CD4-positive, alpha-beta T cell treated with Interleukin-21 for 1 hour (primary cell): ENCODE measurements around the gene SFSWAP.
"Not testable (repeated sequence)": the region's sequence is repeated elsewhere in the genome, so short reads cannot be mapped to it uniquely, and the experiment has no call there.

Experiments
- DNase-seq: peaks from one replicate; pipeline ENCODE4 v3.0.0-alpha.2; 2020

SFSWAP gene

DNA sequence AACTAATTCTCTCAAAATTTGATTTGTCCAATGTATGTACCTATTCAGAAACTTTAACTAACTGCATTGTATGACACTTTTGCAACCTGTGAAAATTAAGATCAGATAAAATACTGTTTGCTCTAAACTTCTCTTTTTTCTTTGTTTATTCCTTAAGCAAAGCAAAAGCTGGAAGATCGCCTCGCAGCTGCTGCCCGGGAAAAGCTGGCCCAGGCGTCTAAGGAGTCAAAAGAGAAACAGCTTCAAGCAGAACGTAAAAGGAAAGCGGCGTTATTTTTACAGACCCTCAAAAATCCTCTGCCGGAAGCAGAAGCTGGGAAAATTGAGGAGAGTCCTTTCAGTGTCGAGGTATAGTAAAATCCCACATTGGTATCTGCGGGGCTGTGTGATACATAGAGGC lies 55.1 kb downstream of the SFSWAP start:
- DNase-seq = no peak

GRCh38 chr12:131766382-131767107 lies 55.7 kb downstream of the SFSWAP start:
- no peak for DNase-seq

DNA sequence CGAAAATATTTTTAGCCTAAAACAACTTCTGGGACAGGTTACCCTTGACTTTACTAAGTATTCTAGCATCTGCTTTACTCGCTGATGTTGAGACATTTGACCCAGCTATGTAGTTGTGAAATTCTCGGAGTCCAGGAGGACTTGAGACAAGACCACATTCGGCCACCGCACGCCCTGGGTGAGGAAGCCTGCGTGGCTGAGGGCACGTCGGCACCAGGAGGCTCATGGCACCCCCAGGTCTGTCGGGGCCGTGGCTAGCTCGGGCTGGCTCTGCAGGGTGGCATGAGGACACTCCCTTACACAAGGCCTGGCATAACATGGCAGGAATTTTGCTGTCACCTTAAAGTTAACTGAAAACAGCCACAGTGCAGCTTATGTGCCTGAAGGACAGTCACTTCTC lies 59.2 kb downstream of the SFSWAP start:
- DNase-seq = no peak

GRCh38 chr12:131771965-131772364 lies 61.1 kb downstream of the SFSWAP start:
- DNase-seq = no peak

DNA sequence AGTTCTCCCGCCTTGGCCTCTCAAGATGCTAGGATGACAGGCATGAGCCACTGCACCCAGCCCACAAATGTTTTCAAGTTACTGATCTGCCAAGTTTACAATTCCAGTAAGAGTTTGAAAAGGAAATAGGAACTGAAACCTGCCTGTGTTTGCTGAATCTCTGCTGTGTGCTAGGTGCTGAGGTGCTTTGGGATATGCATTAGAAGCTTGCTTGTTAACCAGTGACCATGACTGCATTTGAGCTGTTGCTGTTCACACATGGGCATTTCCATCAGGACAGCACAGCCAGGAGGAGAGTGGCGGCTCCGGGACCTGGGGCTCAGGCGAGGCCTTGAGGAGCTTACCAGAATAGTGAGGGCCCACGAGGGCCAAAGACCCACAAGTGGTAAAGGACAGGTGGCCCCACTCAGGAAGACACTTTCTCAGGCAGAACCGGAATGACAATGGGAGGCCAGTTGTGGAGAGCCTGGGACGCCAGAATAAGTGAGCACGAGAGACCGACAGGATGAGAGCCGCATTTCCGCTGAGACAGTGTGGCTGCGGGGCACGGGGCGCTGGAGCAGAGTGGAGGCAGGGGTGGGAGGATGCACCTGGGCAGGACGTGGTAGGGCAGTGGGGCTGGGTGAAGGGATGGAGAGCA lies 62.8 kb downstream of the SFSWAP start:
- DNase-seq = no peak

GRCh38 chr12:131774576-131775391 lies 63.9 kb downstream of the SFSWAP start:
- no peak for DNase-seq

DNA sequence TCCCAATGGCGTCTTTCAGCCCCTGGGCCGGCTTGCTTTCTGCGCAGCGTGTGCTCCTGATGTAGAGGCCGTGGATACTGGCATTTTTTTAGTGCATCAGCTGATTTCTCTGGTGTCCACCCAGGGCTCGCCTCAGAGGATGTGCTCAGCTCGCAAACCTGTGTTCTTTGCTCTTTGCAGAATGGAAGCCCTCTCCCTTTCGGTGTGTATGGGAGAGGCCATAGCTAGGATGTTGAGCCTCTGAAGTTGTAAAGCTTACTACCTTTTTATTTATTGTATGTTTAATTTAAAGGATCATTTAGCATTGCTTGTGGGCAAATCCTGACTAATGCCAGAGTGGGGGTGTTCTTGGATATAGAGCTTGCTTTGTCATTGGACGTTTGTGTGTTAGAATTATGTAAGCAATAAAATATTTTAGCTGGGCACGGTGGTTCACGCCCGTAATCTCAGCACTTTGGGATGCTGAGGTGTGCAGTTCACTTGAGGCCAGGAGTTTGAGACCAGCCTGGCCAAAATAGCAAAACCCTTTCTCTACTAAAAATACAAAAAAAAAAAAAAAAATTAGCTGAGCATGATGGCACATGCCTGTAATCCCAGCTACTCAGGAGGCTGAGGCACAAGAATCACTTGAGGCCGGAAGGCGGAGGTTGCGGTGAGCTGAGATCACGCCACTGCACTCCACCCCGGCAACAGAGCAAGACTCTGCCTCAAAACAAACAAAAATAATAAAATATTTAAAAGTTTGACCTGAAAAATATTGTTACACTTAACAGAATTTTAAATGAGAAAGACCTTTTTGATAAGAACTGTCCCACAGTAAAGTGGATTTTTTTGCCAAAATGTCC lies 64.7 kb downstream of the SFSWAP start:
- DNase-seq = no peak

GRCh38 chr12:131776237-131776889 lies 65.5 kb downstream of the SFSWAP start:
- DNase-seq = no peak

GRCh38 chr12:131777269-131777668 lies 66.4 kb downstream of the SFSWAP start:
- DNase-seq = not testable (repeated sequence)

GRCh38 chr12:131779027-131779426 lies 68.1 kb downstream of the SFSWAP start:
- no peak for DNase-seq

GRCh38 chr12:131782061-131782460 lies 71.2 kb downstream of the SFSWAP start:
- DNase-seq = no peak

DNA sequence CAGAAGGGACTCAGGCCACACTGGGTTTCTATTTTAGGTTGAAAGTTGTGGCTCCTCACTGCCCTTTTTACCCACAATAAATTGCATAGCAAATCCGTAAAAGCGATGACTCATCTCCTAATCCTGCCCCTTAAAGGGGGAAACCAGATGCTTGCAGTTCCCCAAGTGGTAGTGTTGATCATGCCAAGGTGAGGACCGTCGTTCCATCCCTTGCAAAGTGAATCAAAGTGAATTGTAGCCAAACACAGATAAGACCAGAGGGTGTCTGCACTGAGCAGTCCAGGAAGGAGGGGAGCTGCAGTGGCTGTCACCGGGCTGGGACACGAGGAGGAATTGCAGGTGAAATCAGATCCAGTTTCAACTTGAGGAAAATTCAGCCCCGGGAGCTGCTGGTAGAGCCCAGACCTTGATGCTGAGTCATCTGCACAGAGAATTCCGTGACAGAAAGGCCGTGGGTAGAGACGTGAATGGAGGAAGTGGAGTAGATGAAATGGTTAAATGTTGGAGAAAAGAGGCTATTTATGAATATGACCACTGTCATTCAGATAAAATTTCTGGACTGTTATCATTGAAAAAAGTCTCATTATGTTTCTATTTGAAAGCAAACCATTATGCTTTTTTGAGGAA lies 73.1 kb downstream of the SFSWAP start:
- DNase-seq = no peak

DNA sequence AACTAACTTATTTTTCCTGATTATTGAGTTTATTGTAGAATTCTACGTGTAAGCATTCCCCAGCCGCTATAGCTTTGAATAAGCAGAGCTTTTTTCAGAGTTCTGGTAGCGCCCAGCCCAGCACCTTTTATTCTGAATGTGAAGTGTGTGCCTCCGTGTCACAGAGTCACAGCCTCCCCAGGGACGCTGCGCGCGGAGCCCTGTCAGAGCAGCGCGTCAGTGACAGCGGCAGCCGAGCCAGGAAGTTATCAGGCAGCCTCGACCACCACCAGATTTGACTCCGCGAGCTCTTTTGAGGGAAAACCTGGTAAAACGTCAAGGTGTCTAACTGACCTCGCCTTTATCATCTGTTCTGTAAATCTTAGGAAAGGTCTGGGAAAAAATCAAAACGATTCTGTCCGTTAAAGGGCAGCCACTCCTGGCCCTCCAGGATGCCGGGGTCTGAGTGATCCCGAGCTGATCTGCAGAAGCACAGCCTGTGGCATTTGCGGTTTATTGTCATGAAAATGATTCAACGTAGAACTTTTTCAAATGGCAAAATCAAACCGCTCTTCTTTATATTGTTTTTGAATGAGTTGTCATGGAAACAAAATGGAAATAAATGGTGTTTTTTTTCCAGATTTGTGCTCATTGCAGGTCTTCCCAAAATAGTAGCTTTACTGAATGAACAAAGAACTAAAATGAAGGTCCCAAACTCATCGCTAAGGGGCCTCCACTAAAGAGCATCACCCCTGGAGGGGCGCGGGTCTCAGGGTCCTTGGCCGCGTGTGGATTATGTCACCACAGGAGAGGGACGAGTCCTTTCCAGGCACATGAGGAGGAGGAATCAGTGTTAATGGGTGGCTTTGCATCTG lies 74.2 kb downstream of the SFSWAP start:
- no peak for DNase-seq

DNA sequence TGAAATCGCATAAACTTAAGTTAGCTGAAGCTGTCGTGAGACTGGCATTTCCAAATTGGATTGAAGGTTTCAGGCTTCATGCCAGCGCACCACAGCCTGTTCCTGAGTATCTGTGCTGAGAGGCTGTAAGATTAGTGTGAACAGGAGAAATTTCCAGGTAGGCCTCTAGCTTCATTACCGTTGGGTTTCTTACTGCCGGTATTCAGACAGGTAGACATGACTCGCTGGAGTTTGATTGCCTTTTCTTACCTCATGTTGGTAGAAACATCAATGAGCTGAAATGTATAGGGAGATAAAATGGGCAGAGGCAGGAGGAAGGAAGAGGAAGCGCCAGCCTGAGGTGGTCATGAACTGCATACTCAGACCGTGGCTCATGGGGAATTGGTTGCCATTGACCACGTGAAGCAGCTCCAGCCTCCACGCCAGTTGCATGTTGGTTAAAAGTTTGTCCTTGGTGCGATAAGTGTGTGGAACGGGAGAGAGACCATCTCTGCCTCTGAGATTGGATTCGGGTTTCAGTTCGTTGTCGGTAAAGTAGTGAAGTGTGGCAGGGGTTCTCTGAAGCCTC lies 75.0 kb downstream of the SFSWAP start:
- DNase-seq = no peak

DNA sequence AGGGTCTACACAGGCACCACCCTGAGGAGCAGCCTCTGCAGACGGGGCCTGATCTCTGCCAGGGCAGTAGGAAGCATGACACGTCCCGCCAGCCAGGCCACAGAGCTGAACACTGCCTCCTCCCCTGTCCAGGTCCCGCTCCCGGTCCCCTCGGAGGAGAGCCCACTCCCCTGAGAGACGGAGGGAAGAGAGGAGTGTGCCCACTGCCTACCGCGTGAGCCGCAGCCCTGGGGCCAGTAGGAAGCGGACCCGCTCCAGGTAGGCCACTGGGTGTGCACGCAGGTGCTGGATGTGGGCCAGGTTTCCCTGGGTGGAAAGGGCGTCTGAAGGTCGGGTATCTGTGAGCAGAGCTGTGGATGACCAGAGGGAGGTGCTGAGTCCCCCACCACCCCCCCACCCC lies 75.4 kb downstream of the SFSWAP start:
- no peak for DNase-seq

DNA sequence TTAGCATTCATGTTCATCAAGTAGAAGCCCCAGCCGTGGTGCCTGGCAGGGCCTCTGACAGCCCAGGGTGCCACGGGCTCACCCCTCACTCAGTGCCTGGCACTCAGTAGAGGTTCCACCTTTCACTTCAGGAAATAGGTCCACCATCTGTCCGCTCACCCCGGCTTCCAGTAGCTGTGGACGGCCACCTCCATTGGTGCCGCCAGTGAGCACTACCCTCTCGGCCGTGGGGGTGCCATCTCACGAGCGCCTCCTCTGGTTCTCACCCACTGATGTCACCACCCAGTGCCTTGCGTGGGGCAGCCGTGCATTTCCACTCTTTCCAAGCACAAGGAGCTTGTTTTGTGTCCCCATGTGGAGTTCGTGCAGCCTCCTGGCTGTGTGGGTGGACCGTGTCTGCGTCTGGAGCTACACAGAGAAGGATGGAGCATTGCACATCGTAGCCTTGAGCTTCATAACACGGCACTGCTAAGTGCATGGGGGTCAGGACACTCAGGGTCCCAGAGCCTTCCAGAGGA lies 76.3 kb downstream of the SFSWAP start:
- DNase-seq = no peak

- DNase-seq = no peak
Observed at GRCh38 chr12:131788070-131788469, 77.2 kb downstream of the SFSWAP start.

DNA sequence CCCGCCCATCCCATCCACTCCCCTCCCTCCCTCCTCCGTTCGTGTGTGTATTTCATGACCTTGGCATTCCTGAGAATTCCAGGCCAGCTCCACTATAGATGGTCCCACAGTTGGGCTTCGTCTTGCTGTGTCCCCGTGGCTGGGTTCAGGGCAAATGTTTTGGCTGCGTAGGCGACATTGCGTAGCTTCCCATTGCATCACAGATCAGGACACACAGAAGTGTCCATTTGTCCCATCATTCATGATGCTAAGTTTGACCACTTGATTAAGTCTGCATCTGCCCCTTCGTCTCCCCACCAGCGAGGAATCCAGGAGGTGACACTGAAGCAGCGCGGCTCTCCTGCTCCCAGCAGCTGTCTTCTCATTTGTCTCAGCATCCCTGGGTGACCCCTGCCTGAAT lies 78.7 kb downstream of the SFSWAP start:
- no peak for DNase-seq

DNA sequence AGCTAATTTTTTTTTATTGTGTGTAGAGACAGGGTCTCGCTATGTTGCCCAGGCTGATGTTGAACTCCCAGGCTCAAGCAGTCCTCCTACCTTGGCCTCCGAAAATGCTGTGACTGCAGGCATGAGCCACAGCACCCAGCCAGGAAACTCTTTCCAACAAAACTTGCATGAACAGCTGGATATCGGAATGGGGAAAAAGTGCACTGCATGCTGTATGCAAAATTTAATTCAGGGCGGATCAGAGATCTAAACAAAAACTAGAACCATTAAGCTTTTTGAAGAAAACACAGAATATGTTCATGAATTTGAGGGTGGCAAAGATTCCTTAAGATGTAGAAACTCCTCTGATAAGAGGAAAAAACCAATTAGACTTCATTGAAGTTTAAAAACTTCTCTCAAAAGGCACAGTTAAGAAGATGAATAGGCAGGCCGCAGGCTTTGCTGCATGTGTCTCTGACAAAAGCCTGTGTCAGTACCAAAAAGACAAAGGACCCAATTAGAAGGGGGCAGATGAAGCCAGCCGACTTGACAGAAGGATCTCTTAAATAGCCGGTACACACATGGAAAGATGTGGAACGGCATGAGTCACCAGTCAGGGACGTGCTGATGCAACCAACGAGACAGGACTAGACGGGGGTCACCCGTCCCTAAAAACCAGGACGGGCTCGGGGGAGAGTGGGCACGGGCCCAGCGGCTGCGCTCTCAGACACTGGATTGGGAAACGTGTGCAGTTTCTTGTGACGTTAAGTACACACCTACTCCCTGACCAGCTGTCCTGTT lies 82.5 kb downstream of the SFSWAP start:
- no peak for DNase-seq

DNA sequence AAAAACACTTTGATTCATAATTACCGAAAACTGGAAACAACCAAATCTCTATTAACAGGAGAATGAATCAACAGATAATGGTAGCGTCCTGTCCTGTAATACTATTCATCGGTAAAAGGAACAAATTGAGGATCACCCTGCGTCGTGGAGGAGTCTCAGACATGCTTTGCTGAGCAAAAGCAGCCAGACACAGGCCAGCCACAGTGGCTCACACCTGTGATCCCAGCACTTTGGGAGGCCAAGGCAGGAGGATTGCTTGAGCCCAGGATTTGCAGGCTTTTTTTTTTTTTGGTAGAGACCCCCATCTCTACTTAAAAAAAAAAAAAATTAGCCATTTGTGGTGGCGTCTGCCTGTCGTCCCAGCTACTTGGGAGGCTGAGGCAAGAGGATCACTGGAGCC lies 83.2 kb downstream of the SFSWAP start:
- no peak for DNase-seq
